ENCODE results near the gene ZMYND11. TPM values are rescaled to one million over a fixed set of nuclear protein-coding genes. Genes with fewer than 3 reads are reported as not detected.
A peak's percentile ranks its signal among the peaks of the same experiment; 100 is the strongest.

Gene ZMYND11
- total and polyA plus RNA-seq, 2 donors (not counting 1 experiment from before 2014, with no cell fraction given), result 17.3 to 50.1 TPM

DNA sequence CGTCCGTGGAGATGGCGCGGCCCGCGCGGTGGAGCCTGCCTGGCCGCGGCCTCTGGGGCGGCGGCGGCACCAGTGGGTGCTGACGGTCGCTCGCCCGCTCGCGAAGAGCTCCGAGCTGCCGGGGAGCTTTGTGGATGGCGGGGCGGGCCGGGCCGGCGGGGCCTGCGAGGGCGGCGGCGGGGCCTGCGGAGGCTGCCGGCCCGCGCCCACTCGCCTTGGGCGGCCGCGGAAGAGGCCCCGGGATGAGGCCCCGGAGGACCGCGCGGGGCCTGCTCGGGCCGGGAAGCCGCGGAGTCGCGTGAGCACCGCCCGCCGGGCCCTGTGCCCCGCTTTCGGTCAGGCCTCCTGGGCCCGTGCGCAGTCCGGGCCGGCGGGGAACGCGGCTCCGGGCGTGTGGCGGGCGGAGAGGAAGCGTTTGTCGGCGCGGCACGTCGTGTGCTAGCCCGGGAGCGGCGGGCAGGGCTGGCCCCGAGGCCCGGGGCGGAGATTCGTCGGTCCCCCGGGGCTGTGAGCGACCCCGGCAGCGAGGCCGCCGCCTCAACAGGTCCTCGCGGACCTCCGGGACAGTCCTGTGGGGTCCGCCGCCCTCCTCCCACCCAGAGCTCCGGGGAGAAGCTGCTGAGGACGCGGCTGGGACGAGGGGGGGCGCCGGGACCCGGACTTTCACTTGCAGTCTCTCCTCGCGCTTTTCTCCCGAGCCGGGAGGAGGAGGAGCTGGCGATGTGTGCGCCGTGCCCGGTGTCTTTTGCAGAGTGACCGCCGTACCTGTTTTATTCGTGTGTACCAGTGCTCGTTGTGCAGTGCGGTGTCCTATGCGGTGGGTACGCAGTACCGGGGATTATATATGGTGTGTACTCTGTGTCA, 578 bp downstream of the ZMYND11 start:
- Histone ChIP-seq H3K4me3 (ENCODE audit: control extremely low read depth in 1 of 5, extremely low read depth in 1 of 5, insufficient read depth in 1 of 5, low read depth in 2 of 5, low read length in 4 of 5) (peak overlapping the region; percentile 64 to 73 (median 73)), H3K79me2 (ENCODE audit: control insufficient read depth, insufficient read depth, low read length) (peaks cover 82% of the 10 kb centered on the region), H3K36me3 (replicated peaks in 1 of 2; ENCODE audit: control extremely low read depth in 1 of 2, control insufficient read depth in 1 of 2, extremely low read depth in 1 of 2, insufficient read depth in 2 of 2, low read length in 1 of 2) (no peaks in the 10 kb centered on the region), H4K20me1 (ENCODE audit: control insufficient read depth, insufficient read depth, low read length, poor library complexity, severe bottlenecking) (peaks cover 33% of the 10 kb centered on the region), H3K27me3 (replicated peaks in 1 of 4; ENCODE audit: control extremely low read depth in 1 of 4, control insufficient read depth in 3 of 4, insufficient read depth in 4 of 4, low read length in 3 of 4) (peaks cover 0 to 18% (median 10%) of the 10 kb centered on the region in 4 experiments), H3K9ac (ENCODE audit: low read length) (peak overlapping the region; percentile 79), H3K9me3 (ENCODE audit: control extremely low read depth in 1 of 3, control insufficient read depth in 2 of 3, insufficient read depth in 1 of 3, low read length in 2 of 3) (no peaks in the 10 kb centered on the region), H3K4me1 (ENCODE audit: control insufficient read depth in 2 of 2, insufficient read depth in 2 of 2, low read length in 2 of 2) (peaks cover 16 to 18% of the 10 kb centered on the region in 2 donors), H2AFZ (ENCODE audit: insufficient read depth, low read depth, low read length, poor library complexity, severe bottlenecking) (peak overlapping the region; percentile 90), H3K4me2 (replicated peaks; ENCODE audit: low read depth, low read length, poor library complexity, severe bottlenecking) (peak overlapping the region; percentile 95), H3K27ac (ENCODE audit: low read length in 2 of 2) (peak overlapping the region; percentile 44 to 83)
- H3K27ac Mint-ChIP-seq, result peak overlapping the region; percentile 97
- CTCF ChIA-PET, result no interaction called here
- H3K9me3 Mint-ChIP-seq (ENCODE audit: insufficient read depth), result no peaks in the 10 kb centered on the region
- under 1% methylated on average over 109 of the region's 112 CpGs for WGBS (ENCODE audit: insufficient coverage)
- ATAC-seq (ENCODE audit: low read depth), result peak; percentile 60
- peak overlapping the region; percentile 92 for H3K4me3 Mint-ChIP-seq
- peaks cover 8% of the 10 kb centered on the region for H3K27me3 Mint-ChIP-seq
- DNase-seq, result peak; percentile 81
- H3K4me1 Mint-ChIP-seq, result peaks cover 34% of the 10 kb centered on the region
- no peak for TF ChIP-seq EZH2 (IDR thresholded peaks at IDR 0.05; ENCODE audit: borderline replicate concordance, insufficient read depth, low read depth, low read length, poor library complexity, severe bottlenecking)
- TF ChIP-seq, protein P1, sequence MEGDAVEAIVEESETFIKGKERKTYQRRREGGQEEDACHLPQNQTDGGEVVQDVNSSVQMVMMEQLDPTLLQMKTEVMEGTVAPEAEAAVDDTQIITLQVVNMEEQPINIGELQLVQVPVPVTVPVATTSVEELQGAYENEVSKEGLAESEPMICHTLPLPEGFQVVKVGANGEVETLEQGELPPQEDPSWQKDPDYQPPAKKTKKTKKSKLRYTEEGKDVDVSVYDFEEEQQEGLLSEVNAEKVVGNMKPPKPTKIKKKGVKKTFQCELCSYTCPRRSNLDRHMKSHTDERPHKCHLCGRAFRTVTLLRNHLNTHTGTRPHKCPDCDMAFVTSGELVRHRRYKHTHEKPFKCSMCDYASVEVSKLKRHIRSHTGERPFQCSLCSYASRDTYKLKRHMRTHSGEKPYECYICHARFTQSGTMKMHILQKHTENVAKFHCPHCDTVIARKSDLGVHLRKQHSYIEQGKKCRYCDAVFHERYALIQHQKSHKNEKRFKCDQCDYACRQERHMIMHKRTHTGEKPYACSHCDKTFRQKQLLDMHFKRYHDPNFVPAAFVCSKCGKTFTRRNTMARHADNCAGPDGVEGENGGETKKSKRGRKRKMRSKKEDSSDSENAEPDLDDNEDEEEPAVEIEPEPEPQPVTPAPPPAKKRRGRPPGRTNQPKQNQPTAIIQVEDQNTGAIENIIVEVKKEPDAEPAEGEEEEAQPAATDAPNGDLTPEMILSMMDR (IDR thresholded peaks at IDR 0.05), result no peak
- POLR2A ChIA-PET, result interaction anchor here (0.7 kb wide), 1 partner anchor 176 kb away, joined by 3 read pairs; no protein-coding TSS in a partner anchor
- intact Hi-C loops (cut with micrococcal nuclease), result loop anchor here (2.0 to 5.0 kb wide), 3 partner anchors 61 to 851 kb away; partner anchors contain the start of gene GTPBP4

DNA sequence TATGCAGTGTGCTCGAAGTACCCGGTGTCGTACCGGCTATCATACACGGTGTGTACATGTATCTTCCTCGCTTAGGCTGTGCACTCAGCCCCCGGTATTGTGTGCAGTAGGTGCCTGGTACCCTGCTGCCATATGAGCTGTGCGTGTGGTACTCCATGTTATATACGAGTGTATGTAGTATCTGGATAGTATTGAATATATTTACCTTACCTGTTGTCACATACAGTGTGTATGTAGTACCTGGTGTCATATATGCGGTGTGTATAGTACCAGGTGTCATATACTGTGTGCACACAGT, 1.2 kb downstream of the ZMYND11 start:
- 16% methylated on average over 7 of the region's 10 CpGs for WGBS (ENCODE audit: insufficient coverage)
- H3K4me3 ChIP-seq (ENCODE audit: control extremely low read depth in 1 of 5, extremely low read depth in 1 of 5, insufficient read depth in 1 of 5, low read depth in 2 of 5, low read length in 4 of 5), result peak overlapping the region; percentile 64 to 73 (median 73)
- H3K4me1 Mint-ChIP-seq, result peaks cover 34% of the 10 kb centered on the region
- peaks cover 16 to 18% of the 10 kb centered on the region in 2 donors for H3K4me1 ChIP-seq (ENCODE audit: control insufficient read depth in 2 of 2, insufficient read depth in 2 of 2, low read length in 2 of 2)
- intact Hi-C loops (cut with micrococcal nuclease), result loop anchor here (5.0 kb wide), 2 partner anchors 181 to 851 kb away; partner anchors contain the start of gene GTPBP4
- H3K27ac Mint-ChIP-seq, result peak overlapping the region; percentile 97
- H3K9me3 Mint-ChIP-seq (ENCODE audit: insufficient read depth), result no peaks in the 10 kb centered on the region
- H2AFZ ChIP-seq (ENCODE audit: insufficient read depth, low read depth, low read length, poor library complexity, severe bottlenecking), result peak overlapping the region; percentile 90
- peak overlapping the region; percentile 79 for H3K9ac ChIP-seq (ENCODE audit: low read length)
- peak overlapping the region; percentile 92 for H3K4me3 Mint-ChIP-seq
- peak overlapping the region; percentile 95 for H3K4me2 ChIP-seq (replicated peaks; ENCODE audit: low read depth, low read length, poor library complexity, severe bottlenecking)
- ATAC-seq (ENCODE audit: low read depth) (peak; percentile 14), DNase-seq (no peak)
- H3K36me3 ChIP-seq (replicated peaks in 1 of 2; ENCODE audit: control extremely low read depth in 1 of 2, control insufficient read depth in 1 of 2, extremely low read depth in 1 of 2, insufficient read depth in 2 of 2, low read length in 1 of 2), result no peaks in the 10 kb centered on the region
- ChIA-PET POLR2A (no interaction called here), CTCF (no interaction called here)
- no peaks in the 10 kb centered on the region for H3K9me3 ChIP-seq (ENCODE audit: control extremely low read depth in 1 of 3, control insufficient read depth in 2 of 3, insufficient read depth in 1 of 3, low read length in 2 of 3)
- peaks cover 0 to 12% (median 10%) of the 10 kb centered on the region in 4 experiments for H3K27me3 ChIP-seq (replicated peaks in 1 of 4; ENCODE audit: control extremely low read depth in 1 of 4, control insufficient read depth in 3 of 4, insufficient read depth in 4 of 4, low read length in 3 of 4)
- peak overlapping the region; percentile 44 to 83 for H3K27ac ChIP-seq (ENCODE audit: low read length in 2 of 2)
- peaks cover 86% of the 10 kb centered on the region for H3K79me2 ChIP-seq (ENCODE audit: control insufficient read depth, insufficient read depth, low read length)
- peaks cover 39% of the 10 kb centered on the region for H4K20me1 ChIP-seq (ENCODE audit: control insufficient read depth, insufficient read depth, low read length, poor library complexity, severe bottlenecking)
- peaks cover 7% of the 10 kb centered on the region for H3K27me3 Mint-ChIP-seq
- no peak for TF ChIP-seq EZH2 (IDR thresholded peaks at IDR 0.05; ENCODE audit: borderline replicate concordance, insufficient read depth, low read depth, low read length, poor library complexity, severe bottlenecking)
- TF ChIP-seq, protein P1 (IDR thresholded peaks at IDR 0.05), result no peak
